Ishikawa (cell line): ENCODE data around the gene TLCD1.

Source experiments
- CEBPB ChIP-seq: IDR thresholded peaks from 2 replicates; pipeline ENCODE4 v1.6.1; 2012
- CREB1 ChIP-seq: IDR thresholded peaks from 2 replicates; pipeline ENCODE4 v1.6.1; 2012; ENCODE audit warnings: low read depth
- EGR1 ChIP-seq: IDR thresholded peaks from 2 replicates; pipeline ENCODE4 v1.6.1; 2012
- EP300 ChIP-seq: IDR thresholded peaks from 2 replicates; pipeline ENCODE4 v1.6.1; 2012; ENCODE audit warnings: borderline replicate concordance
- FOXM1 ChIP-seq: IDR thresholded peaks from 2 replicates; pipeline ENCODE4 v1.6.1; 2012; ENCODE audit warnings: low read depth, borderline replicate concordance
- MAX ChIP-seq: IDR thresholded peaks from 2 replicates; pipeline ENCODE4 v1.6.1; 2012
- NFIC ChIP-seq: IDR thresholded peaks from 2 replicates; pipeline ENCODE4 v1.6.1; 2012
- RAD21 ChIP-seq: IDR thresholded peaks from 2 replicates; pipeline ENCODE4 v1.6.1; 2012; ENCODE audit warnings: low read depth
- REST ChIP-seq: IDR thresholded peaks from 2 replicates; pipeline ENCODE4 v1.6.1; 2012; ENCODE audit warnings: low read depth, mild to moderate bottlenecking
- TAF1 ChIP-seq: IDR thresholded peaks from 2 replicates; pipeline ENCODE4 v1.6.1; 2012; ENCODE audit warnings: low read depth, mild to moderate bottlenecking
- TCF12 ChIP-seq: IDR thresholded peaks from 2 replicates; pipeline ENCODE4 v1.6.1; 2012; ENCODE audit warnings: low read depth
- TEAD4 ChIP-seq: IDR thresholded peaks from 2 replicates; pipeline ENCODE4 v1.6.1; 2012
- USF1 ChIP-seq: IDR thresholded peaks from 2 replicates; pipeline ENCODE4 v1.6.1; 2012
- YY1 ChIP-seq: IDR thresholded peaks from 2 replicates; pipeline ENCODE4 v1.6.1; 2012; ENCODE audit warnings: low read depth
- ZBTB7A ChIP-seq: IDR thresholded peaks from 2 replicates; pipeline ENCODE4 v1.6.1; 2012; ENCODE audit warnings: low read depth

Gene TLCD1

GRCh38 chr17:28682655-28683054 is 43.4 kb downstream of the TLCD1 start:
- TF ChIP-seq FOXM1 (no peak), CEBPB (no peak), REST (no peak), TCF12 (no peak), TEAD4 (peak; percentile 53), YY1 (no peak), TAF1 (no peak), EGR1 (no peak), CREB1 (no peak), NFIC (peak; percentile 64), USF1 (no peak), ZBTB7A (no peak), MAX (peak; percentile 29; the same call in 1 of the 2 replicates), EP300 (no peak)

GRCh38 chr17:28675980-28676379 is 50.1 kb downstream of the TLCD1 start:
- TF ChIP-seq USF1 (no peak), CREB1 (no peak), RAD21 (peak; percentile 41), MAX (no peak), TAF1 (no peak), TEAD4 (no peak), ZBTB7A (no peak), FOXM1 (no peak), EP300 (no peak)

- TF ChIP-seq CREB1: no peak
- TF ChIP-seq CEBPB: no peak
- TF ChIP-seq TCF12: no peak
- TF ChIP-seq FOXM1: no peak
- TF ChIP-seq NFIC: no peak
- TF ChIP-seq TEAD4: no peak
- TF ChIP-seq USF1: no peak
- TF ChIP-seq RAD21: no peak
- TF ChIP-seq ZBTB7A: no peak
- no peak for TF ChIP-seq YY1
- TF ChIP-seq REST: no peak
- TF ChIP-seq TAF1: no peak
- TF ChIP-seq EGR1: no peak
- no peak for TF ChIP-seq EP300
Measured at GRCh38 chr17:28675490-28675889, 50.5 kb downstream of the TLCD1 start.
